Activated CD4-positive, alpha-beta T cell treated with anti-CD3 and anti-CD28 coated beads, Interleukin-2, Interleukin-4, amounts not matched to agents 100 ng/mL and 50 ng/mL, durations not matched to agents 16 hours and 8 hours (primary cell): ENCODE measurements around the gene MAP2.
A peak's percentile ranks its signal among the peaks of the same experiment; 100 is the strongest.
"Not testable (repeated sequence)": the region's sequence is repeated elsewhere in the genome, so short reads cannot be mapped to it uniquely, and the experiment has no call there.

Experiments used
- DNase-seq: peaks from one replicate; pipeline ENCODE4 v3.0.0-alpha.2; 2020; ENCODE audit warnings: low spot score

MAP2 gene

DNA sequence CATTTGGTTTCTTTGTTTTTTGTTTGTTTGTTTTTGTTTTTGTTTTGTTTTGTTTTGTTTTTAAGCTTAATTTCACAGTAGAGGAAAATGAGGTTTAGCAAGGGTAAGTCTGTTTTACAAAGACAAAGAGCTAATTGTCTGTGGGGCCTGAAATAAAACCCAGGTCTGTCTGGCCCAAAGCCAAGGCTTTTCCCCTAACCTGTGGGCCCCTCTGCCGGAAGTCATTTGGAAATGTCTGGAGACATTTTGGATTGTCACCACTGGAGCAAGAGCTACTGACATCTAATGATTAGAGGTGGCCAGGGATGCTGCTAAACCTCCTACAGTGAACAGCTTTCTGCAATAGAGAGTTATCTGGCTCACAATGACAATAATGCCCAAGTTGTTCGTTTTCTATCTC is 167.2 kb downstream of the MAP2 start:
- DNase-seq = no peak

DNA sequence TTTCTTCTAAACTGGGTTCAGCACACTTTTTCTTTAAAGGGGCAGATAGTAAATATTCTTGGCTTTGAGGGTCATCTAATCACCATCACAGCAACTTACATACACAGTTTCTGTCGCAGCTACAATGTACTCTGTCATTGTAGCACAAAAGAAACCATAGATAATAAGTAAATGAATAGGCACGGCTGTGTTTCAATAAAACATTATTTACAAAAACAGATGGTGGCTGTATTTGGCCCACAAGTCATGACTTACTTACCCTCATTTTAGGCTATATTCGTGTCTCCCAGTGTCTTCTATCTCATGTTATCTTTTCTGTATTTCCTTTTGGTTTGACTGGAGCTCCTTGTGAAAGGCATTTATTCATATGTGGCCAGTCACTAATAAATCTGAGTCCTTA is 168.3 kb downstream of the MAP2 start:
- DNase-seq = no peak

DNA sequence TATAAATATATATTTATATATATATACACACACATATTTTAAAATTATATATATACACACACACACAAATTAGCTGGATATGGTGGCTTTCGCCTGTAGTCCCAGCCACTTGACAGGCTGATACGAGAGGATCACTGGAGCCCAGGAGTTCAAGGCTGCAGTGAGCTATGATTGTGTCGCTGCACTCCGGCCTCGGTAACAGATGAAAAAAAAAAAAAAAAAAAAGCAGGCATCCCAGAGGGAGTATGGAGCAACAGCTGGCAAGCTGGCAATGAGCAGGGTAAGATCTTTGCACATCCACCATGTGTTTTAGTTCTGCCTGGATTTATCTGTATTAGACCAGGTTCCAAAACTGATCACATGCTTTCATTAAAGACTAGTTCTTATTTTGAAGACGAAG is 170.1 kb downstream of the MAP2 start:
- DNase-seq = no peak

DNA sequence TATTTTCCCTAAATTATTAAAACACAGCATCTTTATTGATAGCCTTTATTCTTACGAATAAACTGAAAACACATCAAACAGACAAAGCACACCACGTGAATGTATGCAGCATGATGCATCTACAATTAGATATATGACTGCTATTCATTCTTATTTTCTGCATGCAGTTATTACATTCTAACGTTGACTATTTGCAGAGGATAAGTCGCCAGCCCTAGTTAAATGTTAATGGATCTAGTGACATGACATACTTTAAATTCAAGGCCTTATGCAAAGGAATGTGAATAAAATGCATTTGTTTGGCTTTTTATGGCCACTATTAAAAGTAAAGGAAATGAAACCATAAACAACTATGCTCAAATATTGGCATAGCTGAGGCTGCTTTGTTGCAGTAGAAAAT is 172.4 kb downstream of the MAP2 start:
- no peak for DNase-seq

DNA sequence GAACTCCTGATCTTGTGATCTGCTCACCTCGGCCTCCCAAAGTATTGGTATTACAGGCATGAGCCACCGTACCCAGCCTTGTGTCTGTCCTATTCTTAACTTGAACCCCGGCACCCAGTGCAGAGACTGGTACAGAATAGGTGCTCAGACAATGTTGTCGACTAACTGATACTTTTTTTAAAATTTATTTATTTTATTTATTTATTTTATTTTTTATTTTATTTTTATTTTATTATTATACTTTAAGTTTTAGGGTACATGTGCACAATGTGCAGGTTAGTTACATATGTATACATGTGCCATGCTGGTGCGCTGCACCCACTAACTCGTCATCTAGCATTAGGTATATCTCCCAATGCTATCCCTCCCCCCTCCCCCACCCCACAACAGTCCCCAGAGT is 174.4 kb downstream of the MAP2 start:
- DNase-seq = not testable (repeated sequence)

DNA sequence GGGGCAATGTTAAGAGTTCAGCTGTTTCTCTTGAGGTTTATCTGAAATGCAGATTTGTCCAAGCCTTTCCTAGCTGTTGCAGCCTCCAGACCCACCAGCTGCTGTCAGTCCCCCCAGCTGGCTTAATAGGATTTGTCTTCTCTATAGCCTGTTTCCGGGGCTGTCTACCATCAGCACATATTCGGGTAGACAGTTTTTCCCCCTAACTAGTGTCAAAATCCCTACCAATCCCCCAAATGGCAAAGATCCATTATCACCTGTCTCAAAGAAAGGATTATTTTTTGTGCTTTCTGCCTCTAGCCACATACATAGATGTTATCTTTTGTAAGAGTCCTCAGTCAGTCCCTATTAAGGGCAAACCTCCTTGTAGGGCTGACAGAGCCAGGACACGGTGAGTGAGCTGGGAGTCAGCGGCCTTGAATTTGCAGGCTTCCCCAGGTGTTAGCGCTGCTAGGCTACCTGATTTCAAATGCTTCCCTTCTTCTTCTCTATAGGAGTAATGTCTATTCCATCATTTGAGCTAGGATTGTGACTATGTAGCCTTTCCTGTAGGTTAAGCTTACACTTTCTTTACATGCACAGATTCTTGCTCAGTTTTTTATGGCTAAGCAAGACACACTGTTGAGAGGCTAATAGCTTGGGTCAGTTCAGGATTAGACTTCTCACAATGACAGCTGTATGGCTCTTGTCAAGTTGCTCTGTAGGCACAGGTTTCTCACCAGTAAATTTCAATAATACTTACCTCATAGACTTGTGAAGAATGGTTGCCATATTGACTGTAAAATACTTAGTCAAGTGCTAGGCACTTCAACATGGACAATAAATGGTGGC is 176.7 kb downstream of the MAP2 start:
- DNase-seq = no peak

DNA sequence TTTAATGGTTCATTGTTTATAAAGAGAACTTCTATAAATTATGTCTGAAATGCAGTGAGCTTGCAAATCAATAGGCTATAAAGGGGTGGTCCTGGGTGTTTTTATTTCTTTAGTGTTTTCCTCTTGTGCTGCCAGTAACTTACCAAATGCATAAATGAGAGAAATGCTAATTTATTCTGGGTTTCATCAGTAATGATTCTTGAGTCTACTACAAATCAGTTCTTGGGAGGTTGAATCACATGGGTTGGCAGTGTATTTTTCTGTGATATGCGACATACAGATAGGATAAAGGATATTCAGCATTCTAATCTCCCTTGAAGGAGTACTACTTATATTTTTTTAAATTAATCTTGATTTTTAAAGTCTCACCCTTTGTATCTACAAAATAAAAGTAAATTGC is 177.7 kb downstream of the MAP2 start:
- DNase-seq = no peak

DNA sequence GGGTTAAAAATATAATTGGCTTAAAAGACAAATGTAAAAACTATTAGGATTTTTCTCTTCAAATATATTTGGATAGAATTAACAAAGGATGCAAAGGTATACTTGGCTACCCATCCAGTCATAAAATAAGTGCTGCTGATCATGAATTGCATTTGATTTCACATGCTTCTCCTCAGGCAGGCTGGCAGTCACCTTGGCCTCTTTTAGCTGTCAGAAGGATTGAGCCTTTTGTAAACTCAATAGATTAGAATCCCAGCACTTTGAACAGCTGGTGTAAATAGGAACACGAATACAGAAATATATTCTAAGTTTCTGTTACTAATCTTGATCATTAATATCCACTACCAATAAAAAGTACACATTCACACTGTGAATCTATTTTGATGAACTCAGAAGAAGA is 178.4 kb downstream of the MAP2 start:
- DNase-seq = no peak

DNA sequence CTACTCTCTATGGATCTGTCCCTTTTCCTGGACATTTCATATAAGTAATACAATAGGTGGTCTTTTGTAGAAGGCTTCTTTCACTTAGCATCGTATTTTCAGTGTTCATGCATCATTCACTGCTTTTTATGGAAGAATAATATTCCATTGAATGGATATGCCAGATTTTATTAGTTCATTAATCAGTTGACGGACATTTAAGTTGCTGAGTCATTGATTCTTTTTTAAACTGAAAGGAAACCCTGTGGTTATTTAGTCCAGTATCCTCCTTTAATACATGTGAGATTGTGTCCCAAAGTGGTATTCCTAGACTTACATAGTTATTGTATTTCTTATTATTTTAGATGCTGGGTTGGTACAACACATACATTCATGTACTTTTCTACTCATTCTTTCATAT is 185.7 kb downstream of the MAP2 start:
- DNase-seq = no peak

DNA sequence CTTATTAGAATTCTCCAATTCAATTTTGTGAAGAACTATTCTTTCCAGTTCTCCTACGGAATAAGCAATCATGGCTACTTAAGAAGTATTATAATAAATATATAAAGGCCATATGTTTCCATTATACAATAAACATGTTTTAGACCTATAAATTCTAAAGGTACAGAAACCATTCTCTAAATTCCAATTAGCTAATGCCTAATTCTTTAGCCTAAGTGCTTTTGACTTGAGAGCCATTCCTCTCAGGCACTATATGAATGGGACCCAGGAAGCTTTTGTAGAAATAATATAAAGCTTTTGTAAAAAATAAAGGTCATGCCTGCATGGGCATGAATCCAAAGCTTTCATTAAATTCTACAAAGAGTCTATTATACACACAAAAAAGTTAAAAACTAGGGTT is 186.8 kb downstream of the MAP2 start:
- DNase-seq = no peak

DNA sequence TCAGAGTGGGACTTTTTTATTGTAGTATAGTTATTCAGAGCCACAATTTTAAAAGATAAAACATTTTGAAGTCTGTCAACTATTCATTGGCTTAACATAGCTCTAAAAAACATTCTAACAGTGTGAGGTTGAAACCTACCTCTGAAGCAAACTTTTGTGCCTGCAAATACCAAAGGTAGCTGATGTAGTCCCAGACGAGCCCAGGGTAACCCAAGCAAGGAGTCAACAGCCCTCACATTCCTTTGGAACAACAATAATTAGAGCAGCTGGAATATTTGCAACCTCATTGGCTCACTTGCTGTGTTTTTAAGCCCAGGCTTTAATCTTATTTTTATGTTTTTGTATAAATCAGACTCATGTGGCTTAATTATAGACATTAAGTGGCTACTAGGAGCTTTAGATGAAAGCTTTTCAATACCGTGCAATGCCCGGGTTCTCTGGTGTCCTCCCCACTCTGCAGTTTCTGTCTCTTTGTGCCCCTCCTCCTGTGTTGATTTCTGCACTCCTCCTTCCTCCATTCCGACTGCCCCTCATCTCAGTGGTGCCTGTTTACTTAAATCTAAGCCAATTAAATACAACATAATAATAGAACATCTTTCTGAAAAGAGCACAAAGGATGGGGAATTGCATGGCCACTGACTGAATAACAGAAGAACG is 189.9 kb downstream of the MAP2 start:
- no peak for DNase-seq

DNA sequence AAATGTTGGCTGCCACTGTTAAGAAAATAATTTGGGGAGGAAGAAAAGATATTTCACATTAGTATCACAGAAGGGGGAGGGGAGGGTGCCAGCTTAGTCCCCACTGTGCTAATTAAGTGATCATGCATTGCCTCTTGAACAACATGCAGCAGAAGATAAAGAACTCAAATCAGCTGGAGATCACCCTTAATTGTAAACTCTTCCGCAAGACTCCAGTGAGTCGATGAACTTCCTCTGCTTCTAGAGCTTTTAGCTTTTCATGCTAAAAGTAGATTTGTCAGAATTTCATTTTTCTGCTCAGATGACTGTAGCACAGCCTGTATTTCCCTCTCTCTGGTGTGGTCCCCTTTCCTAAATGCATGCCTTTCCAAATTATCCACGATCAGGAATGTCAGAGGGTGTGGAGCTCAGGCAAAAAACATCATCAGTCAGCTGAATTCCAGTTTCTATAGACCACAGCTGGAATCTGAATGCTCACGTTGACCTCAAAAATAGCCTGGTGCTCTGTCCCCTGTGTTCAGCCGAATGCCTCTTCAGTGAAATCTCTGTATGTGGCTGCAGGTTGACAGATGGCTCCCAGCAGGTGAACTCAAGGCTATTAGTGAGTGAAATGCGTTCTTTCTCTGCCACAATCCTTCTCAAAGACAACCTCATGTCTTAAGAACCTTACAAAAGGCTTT is 191.0 kb downstream of the MAP2 start:
- DNase-seq = no peak

DNA sequence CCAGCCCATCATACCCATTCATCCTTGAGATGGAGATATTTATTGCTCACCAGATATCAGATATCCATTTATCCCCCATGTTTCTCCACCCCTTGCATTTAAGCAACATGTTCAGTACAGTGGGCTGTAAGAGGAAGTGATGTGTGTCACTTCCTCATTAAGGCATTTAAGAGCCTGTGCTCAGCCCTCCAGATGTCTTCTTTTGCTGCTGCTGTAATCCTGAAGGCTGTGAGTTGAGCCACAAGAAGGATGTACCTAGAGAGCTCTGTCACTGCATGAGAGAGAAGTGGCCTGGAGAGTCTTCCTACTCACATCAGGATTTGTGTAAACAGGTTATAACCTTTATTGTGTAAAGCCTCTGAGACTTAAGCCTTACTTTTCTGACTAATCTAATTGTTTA is 195.9 kb downstream of the MAP2 start:
- DNase-seq = no peak

DNA sequence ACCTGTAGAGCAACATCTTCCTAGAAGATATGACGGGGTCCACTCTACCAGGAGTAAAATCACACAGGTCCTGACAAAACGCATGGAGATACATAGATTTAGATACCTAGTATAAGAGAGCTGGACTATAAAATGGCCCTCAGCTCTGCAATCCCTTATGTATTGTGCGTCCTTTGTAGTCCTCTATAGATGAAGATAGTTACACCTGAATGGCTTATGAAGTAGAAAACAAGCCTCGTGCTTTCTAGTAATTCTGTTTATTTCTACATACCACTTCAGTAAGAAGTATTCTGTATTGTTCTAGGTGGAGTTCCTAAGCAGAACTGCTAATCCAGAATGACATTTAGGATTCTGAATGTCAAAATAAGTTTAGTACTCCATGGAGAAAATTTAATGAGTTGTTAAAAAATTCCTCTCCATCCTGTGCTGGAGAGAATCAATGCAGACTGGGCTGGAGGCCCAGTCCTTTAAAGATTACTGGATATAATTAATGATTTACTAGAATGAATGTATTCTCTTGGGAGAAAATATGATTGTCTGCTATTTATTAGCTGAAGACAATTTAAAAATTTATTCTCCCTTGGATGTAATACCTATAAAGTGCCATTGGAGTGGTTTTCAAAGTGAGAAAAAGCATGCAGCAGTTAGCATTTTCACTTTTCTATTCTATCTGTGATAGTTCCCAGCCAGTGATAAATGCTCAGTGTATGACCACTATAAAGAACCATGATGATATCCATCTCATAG is 200.5 kb downstream of the MAP2 start:
- no peak for DNase-seq

DNA sequence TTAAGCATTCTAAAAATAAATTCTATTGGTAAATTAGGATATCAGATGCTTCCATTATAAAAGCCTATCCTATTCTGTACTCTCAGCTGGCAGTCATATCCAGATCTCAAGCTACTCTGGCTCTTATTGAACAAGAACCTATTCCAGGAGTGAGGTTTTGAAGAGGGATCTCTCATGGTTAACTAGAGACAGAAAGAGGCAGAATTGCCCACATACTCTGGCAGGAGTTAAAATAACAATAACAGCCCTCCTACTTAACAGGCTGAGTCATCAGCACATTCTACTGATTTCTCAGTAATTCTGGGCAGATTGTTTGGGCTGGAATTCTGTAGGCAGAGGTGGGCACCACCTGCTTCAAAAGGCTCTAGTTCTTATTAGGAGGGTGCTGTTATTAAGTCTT is 205.8 kb downstream of the MAP2 start:
- DNase-seq = no peak

DNA sequence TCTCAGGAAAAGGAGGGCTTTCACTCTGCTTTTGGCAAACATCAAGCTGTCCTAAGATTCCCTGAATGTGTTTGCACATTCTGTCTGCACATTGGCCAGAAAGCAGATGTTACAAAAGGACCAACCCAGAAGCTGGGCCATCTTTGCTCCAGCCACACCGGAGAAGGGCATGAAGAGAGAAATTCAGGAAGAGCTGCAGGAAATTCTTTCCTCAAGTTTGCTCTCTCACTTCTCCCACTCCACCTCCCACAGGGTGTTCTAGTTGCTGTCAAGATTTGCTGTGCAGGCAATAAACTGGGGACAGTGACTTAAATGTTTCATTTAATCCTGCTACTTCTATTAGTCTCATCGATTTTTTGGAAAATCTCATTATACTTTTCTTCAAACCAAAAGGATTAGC is 210.1 kb downstream of the MAP2 start:
- no peak for DNase-seq

DNA sequence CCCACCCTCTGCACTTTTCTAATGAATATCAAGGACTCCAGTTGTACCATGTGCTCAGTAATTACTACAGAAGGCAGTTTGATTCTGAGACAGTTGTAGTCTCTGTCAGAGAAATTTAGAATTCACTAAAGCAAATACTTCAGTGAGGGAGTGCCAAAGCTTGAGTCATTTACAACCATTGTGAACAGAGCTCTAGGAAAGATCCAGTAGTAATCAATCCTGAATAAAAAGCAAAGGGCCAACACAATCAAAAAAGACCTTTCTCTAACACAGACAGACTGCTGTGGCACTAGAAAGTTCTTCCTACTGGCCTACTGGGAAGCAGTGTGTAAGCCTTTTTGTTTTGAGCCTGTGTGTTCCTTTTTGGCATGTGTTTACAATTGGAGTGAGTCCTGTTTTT is 212.2 kb downstream of the MAP2 start:
- no peak for DNase-seq

DNA sequence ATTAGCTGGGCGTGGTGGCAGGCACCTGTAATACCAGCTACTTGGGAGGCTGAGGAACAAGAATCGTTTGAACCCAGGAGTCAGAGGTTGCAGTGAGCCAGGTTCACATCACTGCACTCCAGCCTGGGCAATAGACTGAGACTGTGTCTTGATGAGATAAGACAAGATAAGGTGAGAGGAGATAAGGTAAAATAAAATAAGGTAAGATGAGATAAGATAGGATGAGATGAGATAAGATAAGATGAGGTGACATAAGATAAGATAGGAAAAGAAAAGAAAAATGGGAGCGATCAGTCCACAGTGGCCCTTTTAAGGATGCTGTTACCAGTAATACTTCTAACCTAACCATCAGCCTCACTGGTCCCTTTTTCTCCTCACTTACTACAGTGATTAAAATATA is 213.4 kb downstream of the MAP2 start:
- DNase-seq = no peak

DNA sequence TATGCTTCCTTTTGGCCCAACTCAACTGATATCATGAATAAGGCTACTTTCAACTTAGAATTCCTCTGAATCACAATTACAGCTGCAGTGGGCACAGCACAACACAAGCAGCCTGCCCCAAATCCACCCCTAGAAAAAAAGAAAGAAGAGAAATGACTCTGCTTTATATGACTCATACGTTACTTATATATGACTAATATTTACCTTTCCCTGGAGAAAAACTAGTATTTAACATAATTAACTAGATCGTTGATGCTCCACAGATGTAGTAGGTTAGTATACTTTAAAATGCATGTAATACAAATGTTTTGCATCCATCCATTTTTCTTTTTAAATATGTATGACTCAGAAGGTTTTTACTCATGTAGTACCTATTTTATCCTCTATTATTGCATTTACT is 214.5 kb downstream of the MAP2 start:
- DNase-seq = peak; percentile 6

DNA sequence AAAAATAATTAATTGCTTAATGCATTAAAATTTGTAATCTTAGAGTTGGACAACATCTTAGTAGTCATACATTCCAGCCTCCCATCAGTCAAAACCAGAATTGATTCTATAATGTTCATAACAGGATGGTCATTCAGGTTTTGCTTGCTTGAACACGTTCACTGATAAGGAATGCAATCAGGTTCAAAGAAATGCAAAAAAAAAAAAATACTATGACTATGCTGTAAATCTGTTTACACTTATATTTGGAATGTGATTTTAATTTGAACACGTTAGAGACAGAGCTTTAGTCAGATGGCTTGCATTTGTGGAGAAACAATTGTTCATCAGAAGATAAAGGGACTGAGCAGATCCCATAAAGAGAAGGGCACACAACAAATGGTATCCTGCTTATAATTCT is 216.5 kb downstream of the MAP2 start:
- DNase-seq = no peak

DNA sequence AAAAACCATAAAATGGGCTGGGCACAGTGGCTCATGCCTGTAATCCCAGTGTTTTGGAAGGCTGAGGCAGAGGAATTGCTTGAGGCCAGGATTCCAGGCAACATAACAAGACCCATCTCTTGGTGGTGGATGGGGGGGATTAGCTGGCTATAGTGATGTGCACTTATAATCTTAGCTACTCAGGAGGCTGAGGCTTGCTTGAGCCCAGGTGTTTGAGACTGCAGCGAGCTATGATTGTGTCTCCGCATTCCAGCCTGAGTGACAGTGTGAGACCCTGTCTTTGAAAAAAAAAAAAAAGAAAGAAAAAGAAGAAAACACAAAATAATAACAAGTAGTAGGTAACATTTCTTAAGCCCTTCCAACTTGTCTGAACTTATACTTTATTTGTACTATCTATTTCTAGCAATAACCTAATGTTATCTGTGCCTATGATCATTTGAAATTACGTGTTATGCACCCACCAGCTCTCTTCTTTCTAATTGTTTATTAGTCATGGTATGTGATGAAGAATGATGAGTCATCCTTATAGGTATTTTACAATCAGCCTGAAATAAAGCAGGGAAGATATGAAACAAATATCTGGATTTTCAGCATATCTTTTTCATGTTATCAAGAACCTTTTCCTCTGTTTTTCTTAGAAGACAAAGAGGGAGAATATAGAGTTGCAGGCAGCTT is 218.4 kb downstream of the MAP2 start:
- no peak for DNase-seq

DNA sequence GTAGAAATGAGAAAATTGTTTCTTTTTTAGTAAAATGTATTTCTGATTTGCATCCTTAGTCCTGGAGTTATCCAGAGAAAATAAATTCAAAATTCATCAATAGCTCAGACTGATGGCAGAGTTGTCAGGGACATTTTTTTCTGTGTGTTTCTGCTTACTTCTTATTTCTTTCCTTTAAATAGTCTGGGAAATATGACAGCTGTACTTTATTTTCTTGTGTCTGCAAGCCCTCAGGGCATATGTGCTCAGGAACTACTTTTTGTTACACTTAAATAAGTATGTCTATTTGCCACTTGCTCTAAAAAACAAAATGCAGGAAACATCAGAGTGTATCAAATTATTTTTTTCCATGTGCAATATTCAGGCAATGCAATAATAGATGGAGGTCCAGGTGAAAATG is 221.0 kb downstream of the MAP2 start:
- DNase-seq = no peak
